Aorta (tissue), 5 donors: ENCODE results near the gene YKT6. TPM values are rescaled to one million over a fixed set of nuclear protein-coding genes. Genes with fewer than 3 reads are reported as not detected.

Experiments
- ATAC-seq: fragments of 200-7000 bp; cut with Tn5 transposase; one replicate; pipeline ENCODE4 v1.9.1; 2022; ENCODE audit warnings: moderate library complexity; ENCODE audit not compliant: low FRiP score
- DNase-seq, 2 donors: peaks; one replicate each; pipeline ENCODE4 v3.0.0-alpha.2; 2020
- H3K27ac ChIP-seq, 2 donors: one replicate each; pipeline ENCODE4 v1.5.1; 2013; ENCODE audit warnings: low read length in 2 of 2, mild to moderate bottlenecking in 2 of 2, moderate library complexity in 2 of 2, control low read depth in 1 of 2, inconsistent platforms in 1 of 2, low read depth in 1 of 2
- H3K27me3 ChIP-seq, 2 donors: one replicate each; pipeline ENCODE4 v1.6.1; 2013; ENCODE audit warnings: control low read depth in 1 of 2, low read length in 1 of 2, mild to moderate bottlenecking in 1 of 2, moderate library complexity in 1 of 2; ENCODE audit not compliant: insufficient read depth in 2 of 2, control insufficient read depth in 1 of 2
- H3K36me3 ChIP-seq, 2 donors: one replicate each; pipeline ENCODE4 v1.6.1; 2013; ENCODE audit warnings: control low read depth in 1 of 2, low read length in 1 of 2, mild to moderate bottlenecking in 1 of 2; ENCODE audit not compliant: insufficient read depth in 2 of 2, control insufficient read depth in 1 of 2
- H3K4me1 ChIP-seq, 2 donors: one replicate each; pipeline ENCODE4 v1.6.1; 2013; ENCODE audit warnings: low read length in 2 of 2, control low read depth in 1 of 2, mild to moderate bottlenecking in 1 of 2, moderate library complexity in 1 of 2; ENCODE audit not compliant: insufficient read depth in 2 of 2, control insufficient read depth in 1 of 2
- H3K4me3 ChIP-seq, 2 donors: one replicate each; pipeline ENCODE4 v1.5.1; 2013; ENCODE audit warnings: low read length in 2 of 2, control low read depth in 1 of 2, mild to moderate bottlenecking in 1 of 2
- H3K9me3 ChIP-seq: one replicate; pipeline ENCODE4 v1.6.1; 2013; ENCODE audit warnings: mild to moderate bottlenecking, low read length; ENCODE audit not compliant: control insufficient read depth
- WGBS, 2 donors: extraction: QIAGEN DNeasy Blood & Tissue Kit; methylation state at CpG; one replicate each; pipeline ENCODE4 v1.1.7; 2013; 5-methylcytosine and 5-hydroxymethylcytosine counted together
- intact Hi-C, 2 donors: fragments of 100-400 bp; cut with DNase I; formaldehyde crosslinking; loops; one replicate each; pipeline versions ENCODE4 v1.14.2 to v1.15.0; 2022
- polyA plus RNA-seq, 2 donors: library from polyadenylated mRNA; stranded (reverse); fragments of 200-250 nt; gene quantifications; one replicate each; pipeline ENCODE4 v1.2.3, GENCODE V29; 2013
- total RNA-seq, 2 donors: library from RNA; stranded (reverse); fragmentation: NEBNext Ultra II Directional; extraction: Animal tissue kit (Norgen Biotek cat#: 25700); gene quantifications; one replicate each; pipeline ENCODE4 v1.2.1, GENCODE V29; 2021
- donor health status: healthy with polysubstance abuse.
- donor health status: Bipolar disorder and iron deficiency.
- donor health status: DM: no; HTN: no; CAD: no.
- donor health status: DM: no; HTN: no; CAD: no.
- donor health status: DM: yes; HTN: yes; CAD: no.

Gene YKT6
- total and polyA plus RNA-seq, 4 donors = 47.2 to 73.1 (median 54.3) TPM

DNA sequence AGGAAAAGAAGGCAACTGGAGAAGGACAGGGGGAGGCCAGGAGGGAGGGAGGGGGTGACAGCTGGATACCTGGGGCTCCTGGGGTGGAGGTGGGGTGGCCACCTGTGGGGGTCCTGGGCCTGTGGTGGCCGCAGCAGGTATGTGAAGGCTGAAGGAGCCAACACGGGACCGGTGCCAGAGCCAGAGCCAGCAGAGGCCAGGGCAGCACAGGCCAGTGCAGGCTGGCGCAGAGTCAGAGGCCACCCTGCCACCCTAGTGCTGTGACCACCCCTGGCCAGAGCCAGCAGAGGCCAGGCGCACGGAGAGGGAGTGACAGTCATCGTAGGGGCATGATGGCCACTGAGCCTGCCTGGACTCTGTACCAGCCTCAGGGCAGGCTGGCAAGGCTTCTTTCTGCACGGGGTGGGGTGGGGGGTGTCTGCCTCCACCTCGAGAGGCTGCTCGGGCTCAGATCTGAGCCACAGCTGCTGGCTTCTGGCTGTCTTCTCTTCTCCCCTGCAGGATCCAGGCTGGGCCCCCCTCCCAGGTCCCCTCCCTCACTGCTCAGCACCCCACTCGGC is 28.8 kb downstream of the YKT6 start:
- intact Hi-C loops = no loop called here
- Histone ChIP-seq H3K36me3 (no peaks in the 10 kb centered on the region), H3K4me1 (no peaks in the 10 kb centered on the region), H3K9me3 (no peaks in the 10 kb centered on the region), H3K27me3 (no peaks in the 10 kb centered on the region), H3K4me3 (no peak overlapping the region), H3K27ac (no peak overlapping the region)
- WGBS, 2 donors = 80% methylated on average over 10 to 11 of the region's 11 CpGs
- ATAC-seq (no peak), DNase-seq (no peak)

DNA sequence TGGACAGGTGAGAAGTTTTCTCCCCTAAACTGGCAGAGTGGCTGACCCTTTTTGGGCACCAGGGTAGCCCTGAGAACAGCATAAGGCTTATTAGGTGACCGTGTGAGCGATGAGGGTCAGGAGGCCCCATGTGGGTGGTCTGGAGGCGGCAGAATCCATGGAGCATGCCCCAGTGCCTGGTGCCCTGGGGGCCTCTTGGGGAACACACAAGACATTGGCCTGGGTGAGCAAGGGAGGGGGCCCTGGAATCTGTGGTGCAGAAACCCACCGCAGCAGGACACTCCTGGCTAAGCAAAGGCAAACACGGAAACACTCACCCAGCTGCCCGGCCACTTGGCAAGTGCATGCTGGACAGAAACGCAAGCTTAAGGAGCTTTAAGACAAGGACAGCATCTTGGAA is 29.5 kb downstream of the YKT6 start:
- no peak for DNase-seq
- Histone ChIP-seq H3K27ac (no peak overlapping the region), H3K4me1 (no peaks in the 10 kb centered on the region), H3K27me3 (no peaks in the 10 kb centered on the region), H3K9me3 (no peaks in the 10 kb centered on the region), H3K4me3 (no peak overlapping the region), H3K36me3 (no peaks in the 10 kb centered on the region)
- WGBS, 2 donors = 86 to 91% methylated on average over 7 of the region's 7 CpGs
- intact Hi-C loops = no loop called here
- ATAC-seq = no peak

DNA sequence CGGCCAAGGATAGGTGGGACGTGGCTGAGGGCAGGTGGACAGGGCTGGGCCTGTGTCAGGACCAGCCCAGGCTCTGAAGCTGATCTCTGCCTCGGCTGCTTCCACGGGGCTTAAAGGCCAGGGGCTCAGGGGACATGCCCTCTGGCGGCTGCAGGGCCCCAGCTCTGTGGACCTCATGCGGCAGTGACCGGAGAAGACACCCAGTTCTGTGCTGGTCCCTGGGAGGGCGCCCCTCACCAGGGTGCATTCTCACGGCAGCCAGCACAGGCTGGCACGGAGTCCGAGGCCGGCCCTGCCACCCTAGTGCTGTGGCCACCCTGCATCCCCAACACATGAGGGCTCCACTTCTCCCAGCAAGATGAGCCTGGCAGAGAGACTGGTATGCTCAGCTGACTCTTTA is 30.3 kb downstream of the YKT6 start:
- WGBS, 2 donors = 90% methylated on average over 12 of the region's 12 CpGs

DNA sequence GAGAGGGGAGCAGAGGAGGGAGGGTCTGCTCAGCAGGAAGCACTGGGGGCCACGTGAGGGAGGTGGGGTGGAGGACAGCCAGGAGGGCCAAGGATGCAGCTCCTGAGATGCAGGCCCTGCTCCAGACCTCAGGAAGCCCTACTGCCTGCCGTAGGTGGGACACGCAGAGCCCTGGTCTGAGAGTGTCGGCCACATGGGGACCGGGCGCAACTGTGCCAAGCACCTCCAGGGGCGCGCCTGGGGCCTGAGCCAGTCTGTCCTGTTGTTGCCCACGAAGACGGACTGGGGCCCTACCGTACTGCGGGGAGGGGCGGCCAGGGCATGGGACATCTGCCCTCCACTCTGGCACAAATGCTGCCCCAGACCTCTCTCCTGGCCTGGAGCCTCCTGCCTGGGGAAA is 31.6 kb downstream of the YKT6 start:
- DNase-seq (no peak), ATAC-seq (no peak)
- H3K36me3 ChIP-seq = no peaks in the 10 kb centered on the region
- H3K27me3 ChIP-seq = no peaks in the 10 kb centered on the region
- WGBS, 2 donors = 89 to 92% methylated on average over 13 of the region's 13 CpGs
- no peaks in the 10 kb centered on the region for H3K4me1 ChIP-seq
- H3K4me3 ChIP-seq = no peak overlapping the region
- no peaks in the 10 kb centered on the region for H3K9me3 ChIP-seq
- no peak overlapping the region for H3K27ac ChIP-seq
- intact Hi-C loops = no loop called here

More for the DNA sequence above, 30.3 kb downstream of the YKT6 start:
- no peaks in the 10 kb centered on the region for H3K9me3 ChIP-seq
- no peak overlapping the region for H3K27ac ChIP-seq
- no peak for ATAC-seq
- H3K4me1 ChIP-seq = no peaks in the 10 kb centered on the region
- no peak overlapping the region for H3K4me3 ChIP-seq
- intact Hi-C loops = no loop called here
- no peak for DNase-seq
- no peaks in the 10 kb centered on the region for H3K27me3 ChIP-seq
- no peaks in the 10 kb centered on the region for H3K36me3 ChIP-seq

DNA sequence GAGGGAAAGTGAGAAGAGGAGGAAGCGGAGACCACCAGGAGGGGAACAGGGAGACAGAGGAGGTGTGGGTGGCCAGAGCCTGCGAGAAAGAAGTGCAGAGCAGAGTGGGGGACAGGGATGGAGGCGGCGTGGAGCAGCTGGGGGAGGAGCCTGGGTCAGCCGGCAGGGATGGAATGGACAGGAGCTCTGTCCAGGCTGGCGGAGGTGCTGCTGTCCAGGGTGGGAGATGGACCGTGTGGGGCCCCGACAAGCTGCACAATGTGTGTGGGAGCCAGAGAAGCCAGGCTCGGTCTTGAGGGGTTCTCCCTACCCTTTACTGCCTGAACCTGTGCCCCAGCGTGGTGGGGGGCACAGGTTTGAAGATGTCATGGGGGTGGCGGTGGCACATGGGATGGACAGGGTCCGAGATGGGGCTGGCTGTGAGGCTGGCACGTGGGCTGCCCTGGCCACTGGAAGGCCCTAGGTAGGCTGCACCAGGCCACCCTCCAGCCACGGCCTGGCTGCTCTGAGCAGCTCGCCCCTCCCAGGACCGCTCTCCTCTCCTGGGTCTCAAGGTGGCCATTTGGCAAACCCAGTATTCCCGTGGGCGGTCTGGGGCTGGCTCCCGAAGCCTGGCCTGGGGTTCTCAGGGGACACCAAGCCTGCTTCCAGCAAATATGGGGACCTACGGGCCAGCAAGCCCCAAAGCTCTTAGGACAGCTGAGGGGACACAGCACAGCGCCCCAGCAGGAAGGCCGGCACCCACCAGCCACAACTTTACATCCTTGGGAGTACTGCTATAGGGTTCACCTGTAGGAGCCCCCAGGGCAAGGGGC is 32.3 kb downstream of the YKT6 start:
- intact Hi-C loops = no loop called here
- DNase-seq = no peak
- no peak overlapping the region for H3K4me3 ChIP-seq
- H3K4me1 ChIP-seq = no peaks in the 10 kb centered on the region
- no peaks in the 10 kb centered on the region for H3K36me3 ChIP-seq
- H3K27ac ChIP-seq = no peak overlapping the region
- WGBS, 2 donors = 81 to 86% methylated on average over 21 to 22 of the region's 22 CpGs
- no peaks in the 10 kb centered on the region for H3K9me3 ChIP-seq
- no peak for ATAC-seq
- no peaks in the 10 kb centered on the region for H3K27me3 ChIP-seq

DNA sequence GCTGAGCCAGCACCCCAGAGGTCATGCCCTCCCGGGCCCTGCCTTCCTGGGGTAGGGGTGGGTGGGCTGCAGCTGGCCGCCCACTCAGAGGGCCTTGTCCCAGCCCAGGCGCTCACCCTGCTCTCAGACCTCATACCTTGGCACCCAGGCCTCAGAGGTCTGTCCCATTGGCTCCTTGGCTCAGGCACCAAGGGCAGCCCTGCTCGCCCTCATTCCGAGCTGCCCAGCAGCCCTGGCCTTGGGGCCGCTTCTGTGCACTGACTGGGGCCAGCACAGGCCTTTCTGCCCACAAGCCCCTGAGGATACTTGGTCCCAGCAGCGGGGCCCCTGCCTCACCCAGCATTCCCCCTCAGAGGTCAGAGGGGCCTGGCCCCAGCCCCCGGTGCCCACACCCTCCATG is 34.3 kb downstream of the YKT6 start:
- intact Hi-C loops = no loop called here
- Histone ChIP-seq H3K4me1 (no peaks in the 10 kb centered on the region), H3K27ac (no peak overlapping the region)

GRCh38 chr7:44235582-44236332 is 35.0 kb downstream of the YKT6 start:
- intact Hi-C loops = no loop called here
- Histone ChIP-seq H3K36me3 (no peaks in the 10 kb centered on the region), H3K4me3 (no peak overlapping the region), H3K4me1 (no peaks in the 10 kb centered on the region), H3K27ac (no peak overlapping the region), H3K9me3 (no peaks in the 10 kb centered on the region), H3K27me3 (no peaks in the 10 kb centered on the region)
- no peak for DNase-seq
- no peak for ATAC-seq
- WGBS, 2 donors = 68% methylated on average over 22 of the region's 22 CpGs

More for the DNA sequence above, 34.3 kb downstream of the YKT6 start:
- no peak overlapping the region for H3K4me3 ChIP-seq
- WGBS, 2 donors = 85 to 88% methylated on average over 8 of the region's 8 CpGs
- DNase-seq (no peak), ATAC-seq (no peak)
- H3K36me3 ChIP-seq = no peaks in the 10 kb centered on the region
- no peaks in the 10 kb centered on the region for H3K9me3 ChIP-seq
- H3K27me3 ChIP-seq = no peaks in the 10 kb centered on the region

DNA sequence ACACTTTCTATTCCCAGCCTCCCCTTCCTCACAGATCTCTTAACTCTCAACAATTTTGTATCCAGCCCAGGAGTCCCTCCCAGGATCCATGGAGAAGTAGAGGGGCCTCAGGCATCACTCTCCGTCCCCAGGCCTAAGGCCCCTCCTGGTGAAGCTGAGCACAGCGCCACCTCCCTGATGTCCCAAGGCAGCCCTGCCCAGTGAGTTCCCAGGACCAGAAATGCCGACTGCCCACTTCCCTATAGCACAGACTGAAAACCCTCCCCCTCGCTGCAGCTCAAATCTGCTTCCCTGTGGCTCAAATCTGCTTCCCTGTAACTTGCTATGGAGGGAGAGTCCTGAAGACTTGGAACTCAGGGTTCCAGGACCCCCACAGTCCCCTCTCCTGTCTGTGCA is 35.6 kb downstream of the YKT6 start:
- DNase-seq = no peak
- Histone ChIP-seq H3K27me3 (no peaks in the 10 kb centered on the region), H3K36me3 (no peaks in the 10 kb centered on the region), H3K4me1 (no peaks in the 10 kb centered on the region), H3K4me3 (no peak overlapping the region), H3K27ac (no peak overlapping the region), H3K9me3 (no peaks in the 10 kb centered on the region)
- ATAC-seq = no peak
- WGBS, 2 donors = 80 to 87% methylated on average over 4 of the region's 4 CpGs
- intact Hi-C loops = no loop called here
